WTC11 (cell line): ENCODE measurements around the gene PRKAR2A. TPM values are rescaled to one million over a fixed set of nuclear protein-coding genes. Genes with fewer than 3 reads are reported as not detected.
"Not testable (repeated sequence)": the region's sequence is repeated elsewhere in the genome, so short reads cannot be mapped to it uniquely, and the experiment has no call there.

ENCODE experiments used
- ATAC-seq: fragments of 200-7000 bp; cut with Tn5 transposase; 2 replicates; pipeline ENCODE4 v1.10.0; 2021; ENCODE audit warnings: mild to moderate bottlenecking, moderate library complexity
- CTCF ChIA-PET: fragments of 300-600 bp; sonication (Branson Sonifier 250); formaldehyde crosslinking; loops from one replicate; lab custom pipeline; 2021; ENCODE audit warnings: antibody characterized with exemption; lab: Charles Lee
- POLR2A ChIA-PET: fragments of 350-600 bp; sonication (Branson Sonifier 250); formaldehyde crosslinking; loops from one replicate; lab custom pipeline; 2021; ENCODE audit warnings: antibody characterized with exemption; lab: Charles Lee
- DNase-seq: peaks from one replicate; pipeline ENCODE4 v3.0.0; 2021; ENCODE audit warnings: low spot score
- H3K27ac Mint-ChIP-seq: 2 replicates; pipeline ENCODE4 v1.8.0; 2021; ENCODE audit warnings: mixed read lengths
- H3K27me3 Mint-ChIP-seq: 2 replicates; pipeline ENCODE4 v1.8.0; 2021; ENCODE audit warnings: low read depth, mild to moderate bottlenecking, moderate library complexity, mixed read lengths
- H3K36me3 Mint-ChIP-seq: 2 replicates; pipeline ENCODE4 v1.8.0; 2021; ENCODE audit warnings: mixed read lengths
- H3K4me1 Mint-ChIP-seq: 2 replicates; pipeline ENCODE4 v1.8.0; 2022; ENCODE audit warnings: mixed read lengths
- H3K4me3 Mint-ChIP-seq: 2 replicates; pipeline ENCODE4 v1.8.0; 2021; ENCODE audit warnings: mild to moderate bottlenecking, moderate library complexity, mixed read lengths
- H3K9me3 Mint-ChIP-seq: 2 replicates; pipeline ENCODE4 v1.8.0; 2021; ENCODE audit warnings: mixed read lengths
- E2F1 ChIP-seq: sonication (generic); formaldehyde crosslinking; IDR thresholded peaks from 2 replicates; pipeline ENCODE4 v1.8.0; 2022; ENCODE audit warnings: mild to moderate bottlenecking, missing genetic modification reagents
- ELF4 ChIP-seq: sonication (generic); formaldehyde crosslinking; IDR thresholded peaks from 2 replicates; pipeline ENCODE4 v1.8.1; 2022; ENCODE audit warnings: low read depth, mild to moderate bottlenecking, moderate library complexity, missing genetic modification reagents
- GABPB1 ChIP-seq: sonication (generic); formaldehyde crosslinking; IDR thresholded peaks from 2 replicates; pipeline ENCODE4 v1.8.1; 2023; ENCODE audit warnings: mild to moderate bottlenecking, missing genetic modification reagents
- OVOL2 ChIP-seq: fragments of 250-450 bp; sonication (Bioruptor Pico); IDR thresholded peaks from 2 replicates; pipeline ENCODE4 v1.9.0; 2021; ENCODE audit warnings: mild to moderate bottlenecking, borderline replicate concordance
- PREB ChIP-seq: sonication (generic); formaldehyde crosslinking; IDR thresholded peaks from 2 replicates; pipeline ENCODE4 v1.8.1; 2022; ENCODE audit warnings: mild to moderate bottlenecking, missing genetic modification reagents, moderate library complexity, borderline replicate concordance
- SP1 ChIP-seq: sonication (generic); formaldehyde crosslinking; conservative IDR thresholded peaks from 2 replicates; pipeline ENCODE4 v1.8.1; 2022; ENCODE audit warnings: missing genetic modification reagents
- ZBTB21 ChIP-seq: sonication (generic); formaldehyde crosslinking; IDR thresholded peaks from 2 replicates; pipeline ENCODE4 v1.8.1; 2023; ENCODE audit warnings: mild to moderate bottlenecking, missing genetic modification reagents, borderline replicate concordance
- ZNF416 ChIP-seq: fragments of 250-450 bp; sonication (Bioruptor Pico); IDR thresholded peaks from 2 replicates; pipeline ENCODE4 v1.9.0; 2021; ENCODE audit warnings: mild to moderate bottlenecking, inconsistent platforms
- ZNF423 ChIP-seq: fragments of 250-450 bp; sonication (Bioruptor Pico); IDR thresholded peaks from 2 replicates; pipeline ENCODE4 v2.1.2; 2022; ENCODE audit warnings: mild to moderate bottlenecking, moderate library complexity
- total RNA-seq: library from RNA; stranded (reverse); gene quantifications from 3 replicates; pipeline ENCODE4 v1.2.3, GENCODE V29; 2021
- TF ChIP-seq, protein P1 (sequence below): fragments of 250-450 bp; sonication (Bioruptor Pico); IDR thresholded peaks from 2 replicates; pipeline ENCODE4 v2.1.2; 2022; ENCODE audit warnings: mild to moderate bottlenecking, moderate library complexity
- TF ChIP-seq, protein P2 (sequence below): sonication (generic); formaldehyde crosslinking; conservative IDR thresholded peaks from 2 replicates; pipeline ENCODE4 v1.8.1; 2023; ENCODE audit warnings: mild to moderate bottlenecking, low read depth, missing genetic modification reagents, moderate library complexity

PRKAR2A gene
- total RNA-seq, 1 experiment from 2014 or later = 57.2 TPM

GRCh38 chr3:48765376-48765775 is 82.3 kb downstream of the PRKAR2A start:
- H3K4me1 Mint-ChIP-seq = peaks cover 3% of the 10 kb centered on the region; the same call in 1 of the 2 replicates
- H3K27ac Mint-ChIP-seq = no peak overlapping the region
- no peak for TF ChIP-seq SP1 (CRISPR knock-in tag)
- TF ChIP-seq ZBTB21 (CRISPR knock-in tag) = no peak
- TF ChIP-seq OVOL2 (CRISPR knock-in tag) = no peak
- TF ChIP-seq, protein P1, sequence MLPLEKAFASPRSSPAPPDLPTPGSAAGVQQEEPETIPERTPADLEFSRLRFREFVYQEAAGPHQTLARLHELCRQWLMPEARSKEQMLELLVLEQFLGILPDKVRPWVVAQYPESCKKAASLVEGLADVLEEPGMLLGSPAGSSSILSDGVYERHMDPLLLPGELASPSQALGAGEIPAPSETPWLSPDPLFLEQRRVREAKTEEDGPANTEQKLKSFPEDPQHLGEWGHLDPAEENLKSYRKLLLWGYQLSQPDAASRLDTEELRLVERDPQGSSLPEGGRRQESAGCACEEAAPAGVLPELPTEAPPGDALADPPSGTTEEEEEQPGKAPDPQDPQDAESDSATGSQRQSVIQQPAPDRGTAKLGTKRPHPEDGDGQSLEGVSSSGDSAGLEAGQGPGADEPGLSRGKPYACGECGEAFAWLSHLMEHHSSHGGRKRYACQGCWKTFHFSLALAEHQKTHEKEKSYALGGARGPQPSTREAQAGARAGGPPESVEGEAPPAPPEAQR (CRISPR knock-in tag) = no peak
- TF ChIP-seq, all 79 proteins: peak for 0
- Mint-ChIP-seq H3K27me3 (no peaks in the 10 kb centered on the region), H3K4me3 (no peak overlapping the region), H3K36me3 (peaks cover 4% of the 10 kb centered on the region), H3K9me3 (no peaks in the 10 kb centered on the region)
- ATAC-seq (no peak), DNase-seq (no peak)
- ChIA-PET POLR2A (no interaction called here), CTCF (interaction anchor here (0.5 to 2.9 kb wide), 11 partner anchors 24 to 153 kb away, joined by 3 to 20 read pairs (median 4); partner anchors contain the start of genes ARIH2, IP6K2, PRKAR2A and SLC25A20)

DNA sequence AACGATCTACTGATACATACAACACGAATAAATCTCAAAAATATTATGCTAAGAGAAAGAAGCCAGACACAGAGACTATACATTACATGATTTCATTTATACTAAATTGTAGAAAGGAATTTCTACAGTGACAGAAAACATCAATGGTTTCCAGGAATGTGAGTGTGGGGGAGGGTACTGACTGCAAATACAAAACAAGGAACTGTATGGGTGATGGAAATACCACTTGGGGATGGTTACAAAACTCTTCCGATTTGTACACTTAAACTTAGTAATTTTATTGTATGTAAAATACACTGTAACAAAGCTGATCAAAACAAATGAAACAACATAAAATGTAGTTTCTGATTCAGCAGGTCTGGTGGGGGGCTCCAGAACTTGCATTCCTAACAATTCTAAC is 84.9 kb downstream of the PRKAR2A start:
- ChIA-PET POLR2A (no interaction called here), CTCF (no interaction called here)
- H3K9me3 Mint-ChIP-seq = no peaks in the 10 kb centered on the region
- H3K27ac Mint-ChIP-seq = no peak overlapping the region
- H3K4me3 Mint-ChIP-seq = no peak overlapping the region
- H3K36me3 Mint-ChIP-seq = peaks cover 4% of the 10 kb centered on the region; the same call in 1 of the 2 replicates
- no peaks in the 10 kb centered on the region for H3K4me1 Mint-ChIP-seq
- no peak for DNase-seq
- no peak for ATAC-seq
- TF ChIP-seq, protein P2, sequence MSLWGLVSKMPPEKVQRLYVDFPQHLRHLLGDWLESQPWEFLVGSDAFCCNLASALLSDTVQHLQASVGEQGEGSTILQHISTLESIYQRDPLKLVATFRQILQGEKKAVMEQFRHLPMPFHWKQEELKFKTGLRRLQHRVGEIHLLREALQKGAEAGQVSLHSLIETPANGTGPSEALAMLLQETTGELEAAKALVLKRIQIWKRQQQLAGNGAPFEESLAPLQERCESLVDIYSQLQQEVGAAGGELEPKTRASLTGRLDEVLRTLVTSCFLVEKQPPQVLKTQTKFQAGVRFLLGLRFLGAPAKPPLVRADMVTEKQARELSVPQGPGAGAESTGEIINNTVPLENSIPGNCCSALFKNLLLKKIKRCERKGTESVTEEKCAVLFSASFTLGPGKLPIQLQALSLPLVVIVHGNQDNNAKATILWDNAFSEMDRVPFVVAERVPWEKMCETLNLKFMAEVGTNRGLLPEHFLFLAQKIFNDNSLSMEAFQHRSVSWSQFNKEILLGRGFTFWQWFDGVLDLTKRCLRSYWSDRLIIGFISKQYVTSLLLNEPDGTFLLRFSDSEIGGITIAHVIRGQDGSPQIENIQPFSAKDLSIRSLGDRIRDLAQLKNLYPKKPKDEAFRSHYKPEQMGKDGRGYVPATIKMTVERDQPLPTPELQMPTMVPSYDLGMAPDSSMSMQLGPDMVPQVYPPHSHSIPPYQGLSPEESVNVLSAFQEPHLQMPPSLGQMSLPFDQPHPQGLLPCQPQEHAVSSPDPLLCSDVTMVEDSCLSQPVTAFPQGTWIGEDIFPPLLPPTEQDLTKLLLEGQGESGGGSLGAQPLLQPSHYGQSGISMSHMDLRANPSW (CRISPR knock-in tag) = no peak
- TF ChIP-seq ZNF423 (no peak), ELF4 (CRISPR knock-in tag) (no peak), ZNF416 (CRISPR knock-in tag) (no peak), PREB (no peak), E2F1 (CRISPR knock-in tag) (no peak), GABPB1 (CRISPR knock-in tag) (no peak)
- TF ChIP-seq, all 79 proteins: peak for 0
- no peaks in the 10 kb centered on the region for H3K27me3 Mint-ChIP-seq

GRCh38 chr3:48759991-48760540 is 87.6 kb downstream of the PRKAR2A start:
- not testable (repeated sequence) for H3K4me3 Mint-ChIP-seq, ATAC-seq, H3K9me3 Mint-ChIP-seq, DNase-seq, H3K4me1 Mint-ChIP-seq, H3K36me3 Mint-ChIP-seq, H3K27me3 Mint-ChIP-seq, H3K27ac Mint-ChIP-seq
- POLR2A ChIA-PET = interaction anchor here (0.7 kb wide), 2 partner anchors 770 to 1040 kb away, joined by 4 to 5 read pairs; partner anchors contain the start of gene CDHR4
- CTCF ChIA-PET = interaction anchor here (2.6 kb wide), 1 partner anchor 20 kb away, joined by 13 read pairs; no protein-coding TSS in a partner anchor

- not testable (repeated sequence) for H3K9me3 Mint-ChIP-seq, ATAC-seq, H3K36me3 Mint-ChIP-seq, H3K27ac Mint-ChIP-seq, H3K4me1 Mint-ChIP-seq, H3K27me3 Mint-ChIP-seq, H3K4me3 Mint-ChIP-seq, DNase-seq
- CTCF ChIA-PET = interaction anchor here (2.6 kb wide), 1 partner anchor 20 kb away, joined by 13 read pairs; no protein-coding TSS in a partner anchor
- POLR2A ChIA-PET = interaction anchor here (0.6 to 0.7 kb wide), 2 partner anchors 987 to 1040 kb away, joined by 3 to 4 read pairs; partner anchors contain the start of gene CDHR4
Measured at GRCh38 chr3:48759531-48759930, 88.1 kb downstream of the PRKAR2A start.
